GM21526 (cell line): ENCODE measurements around the gene TFAP2A.

Experiments
- ATAC-seq: cut with Tn5 transposase; IDR thresholded peaks from one replicate; pipeline ENCODE4 v1.9.1; 2021; ENCODE audit warnings: moderate library complexity; ENCODE audit not compliant: unreplicated experiment, low FRiP score

The TFAP2A gene

GRCh38 chr6:10426781-10427279, 12.0 kb upstream of the TFAP2A start:
- ATAC-seq, result no peak

DNA sequence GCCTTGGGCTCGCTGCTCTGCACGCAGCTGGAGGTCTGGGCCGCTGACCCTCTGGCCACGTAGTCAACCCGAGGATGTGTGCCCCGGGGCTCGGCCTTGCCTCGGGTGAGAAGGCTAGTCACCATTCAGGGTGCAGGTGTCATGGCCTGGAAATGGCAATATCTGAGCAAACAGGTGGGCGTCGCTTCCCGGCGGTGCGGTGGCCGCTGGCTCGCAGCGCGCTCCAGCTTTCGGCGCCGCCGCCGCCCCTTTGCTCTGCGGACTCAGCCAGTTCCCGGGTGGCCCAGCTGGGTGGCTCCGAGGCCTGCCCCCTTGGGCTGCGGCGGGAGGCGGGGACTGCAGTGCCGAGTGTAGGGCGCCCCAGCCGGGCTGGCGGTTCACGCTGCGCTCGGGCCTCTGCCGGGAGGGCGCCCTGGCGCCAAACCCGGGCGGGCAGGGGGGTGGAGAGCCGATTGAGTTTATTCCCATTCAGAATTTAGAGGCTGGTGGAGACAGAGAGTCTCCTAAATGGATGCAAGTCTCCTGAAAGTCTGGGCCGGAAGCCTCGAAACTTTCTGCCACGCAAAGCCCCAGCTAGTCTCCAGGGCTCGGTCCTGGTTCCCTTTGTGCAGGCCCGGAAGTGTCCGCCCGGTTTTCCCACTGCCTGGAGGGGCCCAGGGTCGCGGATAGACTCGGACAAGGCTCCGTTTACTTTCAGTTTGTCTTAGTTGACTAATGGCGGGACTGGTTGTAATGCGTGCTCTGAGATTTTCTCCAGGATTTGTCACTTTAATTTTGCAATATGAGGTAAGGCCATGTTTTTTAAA, 11.3 kb upstream of the TFAP2A start:
- ATAC-seq, result peak; percentile 81

DNA sequence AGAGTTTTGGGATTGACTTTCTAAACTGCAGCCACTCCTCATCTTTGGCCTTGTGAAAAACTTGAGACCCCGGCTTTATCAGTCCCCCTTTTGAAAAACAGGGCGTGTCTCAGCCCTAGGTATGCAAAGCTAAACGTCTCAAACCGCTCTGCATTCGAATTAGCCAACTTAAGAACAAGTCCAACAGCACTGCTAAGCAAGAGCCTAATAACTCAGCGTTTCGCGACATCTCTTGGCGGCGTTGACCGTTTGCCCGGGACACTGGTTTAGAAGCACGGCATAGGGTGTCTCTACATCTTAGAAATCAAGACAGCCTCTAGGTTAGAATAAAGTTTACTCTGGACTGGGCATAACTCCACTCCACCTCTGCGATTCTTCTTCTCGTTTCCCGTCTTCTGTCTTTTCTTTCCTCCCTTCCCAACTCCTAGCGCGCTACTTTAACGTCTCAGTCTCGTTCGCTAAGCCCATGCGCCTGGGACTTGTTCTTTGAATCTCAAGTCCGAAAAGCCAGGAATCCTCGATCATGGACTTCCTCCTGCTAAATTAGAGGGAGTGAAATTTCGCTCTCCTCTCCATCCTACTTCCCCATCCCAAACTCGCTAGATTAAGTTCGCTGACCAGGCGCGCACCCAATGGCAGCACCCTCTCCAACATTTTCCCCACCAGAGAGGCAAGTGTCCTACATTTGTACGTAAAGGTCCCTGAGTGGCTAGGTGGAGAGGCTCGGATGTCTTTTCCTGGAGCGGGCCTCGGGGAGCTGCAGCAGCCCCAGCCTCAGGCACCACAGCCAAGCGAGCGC, 10.5 kb upstream of the TFAP2A start:
- ATAC-seq, result no peak

GRCh38 chr6:10424040-10424439, 9.2 kb upstream of the TFAP2A start:
- ATAC-seq, result no peak

DNA sequence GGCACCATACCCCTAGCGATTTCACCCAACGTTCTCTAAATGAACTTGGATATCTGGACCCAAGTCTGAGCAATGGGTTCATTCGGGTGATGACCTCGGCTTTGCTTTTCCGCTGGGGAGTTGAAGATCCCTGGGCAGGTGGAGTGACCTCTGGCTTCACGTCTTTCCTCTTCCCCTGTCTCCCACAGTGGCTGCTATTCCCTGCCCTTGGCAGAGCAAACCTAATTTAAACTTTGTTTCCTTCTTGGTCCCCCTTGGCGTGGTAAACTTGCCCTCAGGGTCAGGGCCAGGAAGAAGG, 7.8 kb upstream of the TFAP2A start:
- ATAC-seq, result no peak

GRCh38 chr6:10421921-10422736, 7.3 kb upstream of the TFAP2A start:
- no peak for ATAC-seq

GRCh38 chr6:10421158-10421920, 6.5 kb upstream of the TFAP2A start:
- no peak for ATAC-seq

- no peak for ATAC-seq
Measured at GRCh38 chr6:10420546-10421157, 5.8 kb upstream of the TFAP2A start.

DNA sequence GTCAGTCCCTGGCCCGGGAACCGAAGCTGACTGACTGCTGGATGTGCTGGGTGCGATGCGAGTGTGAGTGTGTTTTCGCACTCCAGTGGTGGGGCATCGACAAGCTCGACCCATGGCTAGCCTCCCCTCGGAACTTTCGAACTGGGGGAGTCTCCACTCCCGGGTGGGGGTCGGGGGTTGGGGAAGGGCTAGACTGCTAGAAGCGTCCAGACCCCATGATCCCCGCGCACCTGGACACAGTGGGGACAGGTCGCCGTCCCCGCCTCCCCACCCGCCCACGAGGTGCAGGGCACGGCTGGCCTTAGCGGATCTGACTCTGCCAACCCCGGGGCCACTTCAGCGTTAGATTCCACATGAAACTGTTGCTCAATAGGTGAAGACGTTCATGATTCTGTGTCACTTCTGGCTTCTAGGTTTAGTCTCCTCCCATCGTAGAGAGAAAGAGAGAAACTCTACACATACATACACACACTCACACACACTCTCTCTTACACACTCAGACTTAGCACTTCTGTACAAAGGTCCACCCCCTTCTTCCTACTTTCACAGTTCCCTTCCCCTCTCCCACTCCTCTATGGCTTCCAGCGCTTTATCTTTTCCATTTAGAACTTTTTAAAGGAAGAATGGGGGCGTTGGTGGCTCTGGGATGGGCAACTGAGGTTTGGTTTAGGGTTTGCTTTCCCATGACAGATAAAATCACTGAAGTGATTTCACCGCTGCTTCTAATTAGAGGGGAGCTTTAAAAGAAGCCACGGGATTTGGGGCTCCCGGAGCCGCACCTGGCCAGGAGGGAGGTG, 5.1 kb upstream of the TFAP2A start:
- ATAC-seq, result no peak

GRCh38 chr6:10418862-10419748, 4.2 kb upstream of the TFAP2A start:
- ATAC-seq, result no peak

DNA sequence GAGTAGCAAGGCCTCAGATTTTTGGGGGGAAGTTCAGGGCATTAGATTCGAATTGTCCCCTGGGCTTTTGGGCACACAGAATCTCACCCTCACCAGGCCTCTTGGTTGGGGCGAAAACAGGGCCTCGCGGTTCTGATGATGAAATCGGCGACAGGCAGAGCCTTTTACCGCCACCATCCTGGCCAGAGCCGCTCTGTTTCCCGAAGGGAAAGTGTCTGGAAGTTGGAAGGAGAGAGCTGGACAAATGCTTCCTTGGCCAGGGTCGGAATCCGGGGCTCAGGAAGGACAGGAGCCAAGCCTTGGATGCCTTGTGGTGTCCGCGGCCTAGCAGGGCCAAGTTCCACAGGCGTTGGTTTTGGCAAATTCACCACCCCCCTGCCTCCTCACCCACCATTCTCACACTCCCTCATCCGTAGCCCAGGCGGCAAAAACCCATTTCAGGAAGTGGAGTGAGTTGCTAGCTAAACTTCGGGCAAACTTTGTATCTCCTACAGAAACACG, 3.5 kb upstream of the TFAP2A start:
- no peak for ATAC-seq

- no peak for ATAC-seq
Measured at GRCh38 chr6:10417681-10418104, 2.8 kb upstream of the TFAP2A start.

- no peak for ATAC-seq
Measured at GRCh38 chr6:10416863-10417641, 2.2 kb upstream of the TFAP2A start.

DNA sequence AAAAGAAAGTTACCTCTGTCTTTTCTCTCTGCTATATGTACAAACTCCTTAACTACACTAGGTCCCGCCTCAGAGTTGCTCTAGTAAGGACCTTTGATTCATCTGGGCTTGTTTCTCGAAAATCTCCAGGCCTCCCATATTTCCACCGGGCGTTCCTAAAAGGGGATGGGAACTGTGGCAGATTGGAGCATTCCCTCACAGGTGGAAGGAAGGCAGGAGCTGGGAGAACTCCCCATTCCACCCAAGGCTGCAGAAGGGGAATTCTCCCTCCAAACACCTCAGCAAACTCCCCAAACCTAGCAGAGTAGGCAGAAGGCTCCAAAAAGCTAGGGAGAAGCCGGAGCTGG, 1.6 kb upstream of the TFAP2A start:
- no peak for ATAC-seq

DNA sequence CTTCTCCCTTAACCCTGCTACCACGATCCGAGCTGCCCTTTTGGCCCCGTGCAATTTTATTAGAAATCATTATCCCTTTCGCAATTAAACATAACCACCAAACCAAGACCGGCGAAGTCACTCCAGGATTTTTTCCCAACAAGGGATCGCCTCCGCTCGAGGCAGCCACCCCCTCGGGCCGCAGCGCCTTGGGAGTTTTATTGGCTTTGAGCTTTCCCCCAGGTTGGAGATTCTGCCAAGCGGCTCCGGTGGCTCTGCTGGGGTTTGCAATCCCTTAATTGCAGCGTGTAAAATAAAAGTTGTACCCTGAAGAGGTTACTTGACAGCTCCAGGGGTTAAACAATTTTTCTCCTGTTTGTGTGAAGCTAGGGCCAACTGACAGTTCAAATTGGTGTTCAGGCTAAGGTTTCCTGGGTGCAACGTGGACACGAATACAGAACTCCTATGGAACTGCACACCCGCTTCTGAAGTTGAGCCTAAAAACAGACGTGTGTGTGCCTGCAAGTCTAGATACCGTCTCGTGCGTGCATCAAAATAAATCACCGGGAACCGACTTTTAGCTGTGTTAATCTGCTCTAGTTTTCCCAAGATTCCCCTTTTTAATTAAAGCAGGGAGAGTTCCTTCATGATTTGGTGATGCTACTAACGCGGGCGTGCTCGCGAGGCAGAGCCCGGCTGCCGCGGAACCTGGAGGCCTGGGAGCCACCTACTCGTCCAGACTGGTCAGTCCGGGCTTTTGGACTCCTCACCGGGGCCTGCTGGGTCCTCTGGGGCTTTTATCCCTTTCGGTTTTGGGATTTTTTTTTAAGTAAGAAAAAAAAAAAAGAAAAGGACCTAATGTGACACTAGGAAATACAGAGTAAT, 975 bp upstream of the TFAP2A start:
- ATAC-seq, result no peak
